ENCODE measurements around the gene PRRC2B.

PRRC2B gene

GRCh38 chr9:131503626-131504465 lies 110.0 kb downstream of the PRRC2B start:
- Histone ChIP-seq H3K4me1 (ENCODE audit: control insufficient read depth in 1 of 2, insufficient read depth in 2 of 2, low read length in 2 of 2) (peaks cover 9 to 10% of the 10 kb centered on the region in 2 experiments), H3K27me3 (ENCODE audit: insufficient read depth, low read length) (no peaks in the 10 kb centered on the region), H2BK5ac (ENCODE audit: low read depth, low read length, poor library complexity) (no peak overlapping the region), H3K14ac (ENCODE audit: low read length) (peak overlapping the region; percentile 82), H3K79me2 (ENCODE audit: control insufficient read depth, insufficient read depth, low read length, poor library complexity) (peaks cover 11% of the 10 kb centered on the region), H2AFZ (ENCODE audit: insufficient read depth, low read length, poor library complexity) (peak overlapping the region; percentile 76), H3K36me3 (ENCODE audit: control insufficient read depth in 1 of 2, insufficient read depth in 2 of 2, low read length in 2 of 2) (peaks cover 21 to 22% of the 10 kb centered on the region in 2 experiments), H2BK120ac (ENCODE audit: insufficient read depth, low read length, poor library complexity) (peak overlapping the region; percentile 48), H3K4me3 (ENCODE audit: low read depth, low read length) (peak overlapping the region; percentile 85), H3K9ac (ENCODE audit: low read length) (peak overlapping the region; percentile 80), H3K79me1 (ENCODE audit: low read length) (peaks cover 8% of the 10 kb centered on the region), H3K23ac (ENCODE audit: low read length) (no peak overlapping the region), H4K8ac (ENCODE audit: low read depth, low read length) (peak overlapping the region; percentile 79), H3K18ac (ENCODE audit: low read length) (peak overlapping the region; percentile 58), H4K91ac (ENCODE audit: low read depth, low read length) (peak overlapping the region; percentile 60), H4K12ac (ENCODE audit: low read depth, low read length) (peak overlapping the region; percentile 46), H3K4me2 (ENCODE audit: low read length) (peak overlapping the region; percentile 74), H3K27ac (ENCODE audit: low read depth, low read length) (no peak overlapping the region), H2AK5ac (ENCODE audit: low read length) (peak overlapping the region; percentile 31), H3K9me3 (ENCODE audit: insufficient read depth, low read depth, low read length) (peaks cover 3% of the 10 kb centered on the region), H2BK12ac (ENCODE audit: low read length) (no peak overlapping the region), H3K4ac (ENCODE audit: low read depth, low read length) (peak overlapping the region; percentile 30)
- DNase-seq, result peak; percentile 16 to 23
- no CpG with 5 or more reads among the region's 32 CpGs for WGBS (ENCODE audit: extremely low coverage, insufficient coverage, insufficient read length)

- Histone ChIP-seq H2AK5ac (ENCODE audit: low read length) (no peak overlapping the region), H4K8ac (ENCODE audit: low read depth, low read length) (no peak overlapping the region)
- no CpG with 5 or more reads among the region's 8 CpGs for WGBS (ENCODE audit: extremely low coverage, insufficient coverage, insufficient read length)
Observed at GRCh38 chr9:131505012-131505411, 111.1 kb downstream of the PRRC2B start.

GRCh38 chr9:131511416-131511815 lies 117.5 kb downstream of the PRRC2B start:
- H3K79me1 ChIP-seq (ENCODE audit: low read length), result no peaks in the 10 kb centered on the region
- H3K4me2 ChIP-seq (ENCODE audit: low read length), result no peak overlapping the region
- H4K8ac ChIP-seq (ENCODE audit: low read depth, low read length), result no peak overlapping the region
- H2AK5ac ChIP-seq (ENCODE audit: low read length), result no peak overlapping the region
- H4K91ac ChIP-seq (ENCODE audit: low read depth, low read length), result no peak overlapping the region
- peaks cover 65 to 75% of the 10 kb centered on the region in 2 experiments for H3K36me3 ChIP-seq (ENCODE audit: control insufficient read depth in 1 of 2, insufficient read depth in 2 of 2, low read length in 2 of 2)
- H3K27me3 ChIP-seq (ENCODE audit: insufficient read depth, low read length), result no peaks in the 10 kb centered on the region
- H2AFZ ChIP-seq (ENCODE audit: insufficient read depth, low read length, poor library complexity), result no peak overlapping the region
- H3K9me3 ChIP-seq (ENCODE audit: insufficient read depth, low read depth, low read length), result peaks cover 10% of the 10 kb centered on the region
- no peak overlapping the region for H2BK12ac ChIP-seq (ENCODE audit: low read length)
- no peak overlapping the region for H3K18ac ChIP-seq (ENCODE audit: low read length)
- WGBS (ENCODE audit: extremely low coverage, insufficient coverage, insufficient read length), result no CpG with 5 or more reads among the region's 7 CpGs
- H3K4me3 ChIP-seq (ENCODE audit: low read depth, low read length), result no peak overlapping the region
- H3K79me2 ChIP-seq (ENCODE audit: control insufficient read depth, insufficient read depth, low read length, poor library complexity), result no peaks in the 10 kb centered on the region
- no peak overlapping the region for H3K27ac ChIP-seq (ENCODE audit: low read depth, low read length)
- no peak overlapping the region for H2BK5ac ChIP-seq (ENCODE audit: low read depth, low read length, poor library complexity)
- DNase-seq, result no peak
- no peak overlapping the region for H3K23ac ChIP-seq (ENCODE audit: low read length)
- H2BK120ac ChIP-seq (ENCODE audit: insufficient read depth, low read length, poor library complexity), result no peak overlapping the region
- H3K4ac ChIP-seq (ENCODE audit: low read depth, low read length), result no peak overlapping the region
- H3K14ac ChIP-seq (ENCODE audit: low read length), result no peak overlapping the region
- H3K9ac ChIP-seq (ENCODE audit: low read length), result no peak overlapping the region
- no peaks in the 10 kb centered on the region for H3K4me1 ChIP-seq (ENCODE audit: control insufficient read depth in 1 of 2, insufficient read depth in 2 of 2, low read length in 2 of 2)
- H4K12ac ChIP-seq (ENCODE audit: low read depth, low read length), result no peak overlapping the region

More at GRCh38 chr9:131505012-131505411, 111.1 kb downstream of the PRRC2B start:
- Histone ChIP-seq H3K4ac (ENCODE audit: low read depth, low read length) (no peak overlapping the region), H2BK120ac (ENCODE audit: insufficient read depth, low read length, poor library complexity) (no peak overlapping the region), H3K9me3 (ENCODE audit: insufficient read depth, low read depth, low read length) (peaks cover 3% of the 10 kb centered on the region), H3K4me3 (ENCODE audit: low read depth, low read length) (no peak overlapping the region), H3K18ac (ENCODE audit: low read length) (no peak overlapping the region), H3K36me3 (ENCODE audit: control insufficient read depth in 1 of 2, insufficient read depth in 2 of 2, low read length in 2 of 2) (peaks cover 20 to 21% of the 10 kb centered on the region in 2 experiments), H3K9ac (ENCODE audit: low read length) (no peak overlapping the region), H3K4me1 (ENCODE audit: control insufficient read depth in 1 of 2, insufficient read depth in 2 of 2, low read length in 2 of 2) (peaks cover 9 to 10% of the 10 kb centered on the region in 2 experiments), H3K4me2 (ENCODE audit: low read length) (no peak overlapping the region), H3K27me3 (ENCODE audit: insufficient read depth, low read length) (no peaks in the 10 kb centered on the region), H2BK5ac (ENCODE audit: low read depth, low read length, poor library complexity) (no peak overlapping the region), H2BK12ac (ENCODE audit: low read length) (no peak overlapping the region), H3K79me1 (ENCODE audit: low read length) (peaks cover 8% of the 10 kb centered on the region), H4K91ac (ENCODE audit: low read depth, low read length) (no peak overlapping the region), H2AFZ (ENCODE audit: insufficient read depth, low read length, poor library complexity) (no peak overlapping the region), H3K27ac (ENCODE audit: low read depth, low read length) (no peak overlapping the region), H3K23ac (ENCODE audit: low read length) (no peak overlapping the region), H3K79me2 (ENCODE audit: control insufficient read depth, insufficient read depth, low read length, poor library complexity) (peaks cover 11% of the 10 kb centered on the region), H3K14ac (ENCODE audit: low read length) (no peak overlapping the region), H4K12ac (ENCODE audit: low read depth, low read length) (no peak overlapping the region)
- no peak for DNase-seq

GRCh38 chr9:131511880-131512279 lies 118.0 kb downstream of the PRRC2B start:
- Histone ChIP-seq H3K4me1 (ENCODE audit: control insufficient read depth in 1 of 2, insufficient read depth in 2 of 2, low read length in 2 of 2) (no peaks in the 10 kb centered on the region), H3K36me3 (ENCODE audit: control insufficient read depth in 1 of 2, insufficient read depth in 2 of 2, low read length in 2 of 2) (peaks cover 70 to 79% of the 10 kb centered on the region in 2 experiments), H2BK120ac (ENCODE audit: insufficient read depth, low read length, poor library complexity) (no peak overlapping the region), H2AK5ac (ENCODE audit: low read length) (no peak overlapping the region), H3K4me3 (ENCODE audit: low read depth, low read length) (no peak overlapping the region), H3K14ac (ENCODE audit: low read length) (no peak overlapping the region), H3K27me3 (ENCODE audit: insufficient read depth, low read length) (no peaks in the 10 kb centered on the region), H3K9ac (ENCODE audit: low read length) (no peak overlapping the region), H3K79me2 (ENCODE audit: control insufficient read depth, insufficient read depth, low read length, poor library complexity) (no peaks in the 10 kb centered on the region), H3K18ac (ENCODE audit: low read length) (no peak overlapping the region), H3K27ac (ENCODE audit: low read depth, low read length) (no peak overlapping the region), H3K4me2 (ENCODE audit: low read length) (no peak overlapping the region), H2BK5ac (ENCODE audit: low read depth, low read length, poor library complexity) (no peak overlapping the region), H3K23ac (ENCODE audit: low read length) (no peak overlapping the region), H4K12ac (ENCODE audit: low read depth, low read length) (no peak overlapping the region), H3K4ac (ENCODE audit: low read depth, low read length) (no peak overlapping the region), H3K79me1 (ENCODE audit: low read length) (no peaks in the 10 kb centered on the region), H3K9me3 (ENCODE audit: insufficient read depth, low read depth, low read length) (peaks cover 10% of the 10 kb centered on the region), H2BK12ac (ENCODE audit: low read length) (no peak overlapping the region), H4K91ac (ENCODE audit: low read depth, low read length) (no peak overlapping the region), H2AFZ (ENCODE audit: insufficient read depth, low read length, poor library complexity) (no peak overlapping the region), H4K8ac (ENCODE audit: low read depth, low read length) (no peak overlapping the region)
- DNase-seq, result no peak
- WGBS (ENCODE audit: extremely low coverage, insufficient coverage, insufficient read length), result no CpG with 5 or more reads among the region's 6 CpGs
